ENCODE measurements around the gene LIF.

The LIF gene

DNA sequence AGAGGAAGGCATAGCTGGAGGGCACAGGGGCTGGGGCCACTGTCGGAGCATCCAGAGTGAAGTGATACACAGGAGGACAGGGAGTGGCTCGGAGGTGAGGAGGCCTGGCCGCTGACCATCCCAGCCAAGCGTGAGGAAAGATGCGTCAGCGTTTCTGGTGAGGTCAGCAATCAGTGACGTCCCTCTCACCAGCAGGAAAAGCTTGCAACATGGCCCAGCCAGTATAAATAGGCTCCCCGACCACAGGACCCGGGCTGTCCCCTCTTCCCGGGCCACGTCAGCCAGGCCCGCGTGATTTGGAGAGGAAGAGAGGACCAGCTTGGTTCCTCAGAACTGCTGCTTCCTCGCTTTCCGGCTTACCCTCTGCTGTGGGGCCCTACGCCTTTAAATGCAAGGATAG, 24.3 kb upstream of the LIF start:
- H3K36me3 ChIP-seq (ENCODE audit: control insufficient read depth in 1 of 2, insufficient read depth in 2 of 2, low read depth in 1 of 2, low read length in 2 of 2) = peaks cover 0 to 3% of the 10 kb centered on the region in 2 experiments
- peak overlapping the region in 1 of 2 experiments; percentile 13 for H3K4ac ChIP-seq (ENCODE audit: low read depth in 1 of 2, low read length in 2 of 2)
- no peak overlapping the region for H2BK15ac ChIP-seq (ENCODE audit: low read depth, poor library complexity, severe bottlenecking)
- no peak overlapping the region for H3K18ac ChIP-seq (ENCODE audit: low read depth in 1 of 2, low read length in 2 of 2)
- no peak overlapping the region for H2AK5ac ChIP-seq (ENCODE audit: low read length, severe bottlenecking)
- H2BK5ac ChIP-seq (ENCODE audit: low read depth, low read length, poor library complexity, severe bottlenecking) = no peak overlapping the region
- H3K9me3 ChIP-seq (ENCODE audit: control insufficient read depth, low read length) = no peaks in the 10 kb centered on the region
- H3K14ac ChIP-seq (ENCODE audit: low read length in 2 of 2) = peak overlapping the region in 1 of 2 experiments; percentile 71
- no peak overlapping the region for H3K23ac ChIP-seq (ENCODE audit: low read length in 2 of 2)
- peak; percentile 66 for DNase-seq
- no peak overlapping the region for H2BK120ac ChIP-seq (ENCODE audit: low read depth, low read length)
- 81% methylated on average over 16 of the region's 16 CpGs for WGBS
- no peak overlapping the region for H4K91ac ChIP-seq (ENCODE audit: low read length)
- H2AFZ ChIP-seq (ENCODE audit: low read depth, low read length) = no peak overlapping the region
- peaks cover 12% of the 10 kb centered on the region for H3K4me1 ChIP-seq (ENCODE audit: control insufficient read depth, insufficient read depth, low read depth, low read length)
- H2BK12ac ChIP-seq (ENCODE audit: low read length in 2 of 2) = no peak overlapping the region
- H3K27me3 ChIP-seq (ENCODE audit: control insufficient read depth in 1 of 2, insufficient read depth in 1 of 2, low read length in 2 of 2) = no peaks in the 10 kb centered on the region
- H3K9ac ChIP-seq (ENCODE audit: low read length) = no peak overlapping the region
- H3K4me2 ChIP-seq (ENCODE audit: low read length, poor library complexity, severe bottlenecking) = no peak overlapping the region
- no peaks in the 10 kb centered on the region for H3K79me1 ChIP-seq (replicated peaks; ENCODE audit: low read length, poor library complexity, severe bottlenecking)
- H3K4me3 ChIP-seq (ENCODE audit: insufficient read depth in 1 of 2, low read depth in 1 of 2, low read length in 2 of 2) = no peak overlapping the region
- H4K8ac ChIP-seq (ENCODE audit: low read length) = no peak overlapping the region
- H3K27ac ChIP-seq (ENCODE audit: low read length, poor library complexity, severe bottlenecking) = no peak overlapping the region

- H3K9ac ChIP-seq (ENCODE audit: low read length) = no peak overlapping the region
- no peak overlapping the region for H3K14ac ChIP-seq (ENCODE audit: low read length in 2 of 2)
- H3K4me3 ChIP-seq (ENCODE audit: insufficient read depth in 1 of 2, low read depth in 1 of 2, low read length in 2 of 2) = no peak overlapping the region
- no peaks in the 10 kb centered on the region for H3K36me3 ChIP-seq (ENCODE audit: control insufficient read depth in 1 of 2, insufficient read depth in 2 of 2, low read depth in 1 of 2, low read length in 2 of 2)
- H3K4me2 ChIP-seq (ENCODE audit: low read length, poor library complexity, severe bottlenecking) = no peak overlapping the region
- peaks cover 17% of the 10 kb centered on the region for H3K4me1 ChIP-seq (ENCODE audit: control insufficient read depth, insufficient read depth, low read depth, low read length)
- H4K91ac ChIP-seq (ENCODE audit: low read length) = no peak overlapping the region
- no peak overlapping the region for H3K23ac ChIP-seq (ENCODE audit: low read length in 2 of 2)
- no peak overlapping the region for H2BK120ac ChIP-seq (ENCODE audit: low read depth, low read length)
- 89% methylated on average over 8 of the region's 8 CpGs for WGBS
- DNase-seq = no peak
- H3K4ac ChIP-seq (ENCODE audit: low read depth in 1 of 2, low read length in 2 of 2) = no peak overlapping the region
- no peak overlapping the region for H2BK5ac ChIP-seq (ENCODE audit: low read depth, low read length, poor library complexity, severe bottlenecking)
- H3K9me3 ChIP-seq (ENCODE audit: control insufficient read depth, low read length) = no peaks in the 10 kb centered on the region
- no peak overlapping the region for H2AK5ac ChIP-seq (ENCODE audit: low read length, severe bottlenecking)
- no peaks in the 10 kb centered on the region for H3K79me1 ChIP-seq (replicated peaks; ENCODE audit: low read length, poor library complexity, severe bottlenecking)
- no peak overlapping the region for H3K18ac ChIP-seq (ENCODE audit: low read depth in 1 of 2, low read length in 2 of 2)
- no peaks in the 10 kb centered on the region for H3K27me3 ChIP-seq (ENCODE audit: control insufficient read depth in 1 of 2, insufficient read depth in 1 of 2, low read length in 2 of 2)
- no peak overlapping the region for H2BK15ac ChIP-seq (ENCODE audit: low read depth, poor library complexity, severe bottlenecking)
- H3K27ac ChIP-seq (ENCODE audit: low read length, poor library complexity, severe bottlenecking) = no peak overlapping the region
- no peak overlapping the region for H2AFZ ChIP-seq (ENCODE audit: low read depth, low read length)
- H2BK12ac ChIP-seq (ENCODE audit: low read length in 2 of 2) = no peak overlapping the region
- H4K8ac ChIP-seq (ENCODE audit: low read length) = no peak overlapping the region
Observed at GRCh38 chr22:30268331-30268730, 21.8 kb upstream of the LIF start.

- no peaks in the 10 kb centered on the region for H3K79me1 ChIP-seq (replicated peaks; ENCODE audit: low read length, poor library complexity, severe bottlenecking)
- H3K9ac ChIP-seq (ENCODE audit: low read length) = no peak overlapping the region
- H2AFZ ChIP-seq (ENCODE audit: low read depth, low read length) = no peak overlapping the region
- no peak overlapping the region for H2BK15ac ChIP-seq (ENCODE audit: low read depth, poor library complexity, severe bottlenecking)
- H3K9me3 ChIP-seq (ENCODE audit: control insufficient read depth, low read length) = no peaks in the 10 kb centered on the region
- peaks cover 22% of the 10 kb centered on the region for H3K4me1 ChIP-seq (ENCODE audit: control insufficient read depth, insufficient read depth, low read depth, low read length)
- H3K4me2 ChIP-seq (ENCODE audit: low read length, poor library complexity, severe bottlenecking) = no peak overlapping the region
- H2BK120ac ChIP-seq (ENCODE audit: low read depth, low read length) = no peak overlapping the region
- no peak overlapping the region for H3K14ac ChIP-seq (ENCODE audit: low read length in 2 of 2)
- H3K27me3 ChIP-seq (ENCODE audit: control insufficient read depth in 1 of 2, insufficient read depth in 1 of 2, low read length in 2 of 2) = no peaks in the 10 kb centered on the region
- H2BK12ac ChIP-seq (ENCODE audit: low read length in 2 of 2) = no peak overlapping the region
- no peak overlapping the region for H3K23ac ChIP-seq (ENCODE audit: low read length in 2 of 2)
- H2BK5ac ChIP-seq (ENCODE audit: low read depth, low read length, poor library complexity, severe bottlenecking) = no peak overlapping the region
- no peak overlapping the region for H4K91ac ChIP-seq (ENCODE audit: low read length)
- no peak overlapping the region for H3K4me3 ChIP-seq (ENCODE audit: insufficient read depth in 1 of 2, low read depth in 1 of 2, low read length in 2 of 2)
- H3K36me3 ChIP-seq (ENCODE audit: control insufficient read depth in 1 of 2, insufficient read depth in 2 of 2, low read depth in 1 of 2, low read length in 2 of 2) = no peaks in the 10 kb centered on the region
- no peak overlapping the region for H3K27ac ChIP-seq (ENCODE audit: low read length, poor library complexity, severe bottlenecking)
- no peak overlapping the region for H3K4ac ChIP-seq (ENCODE audit: low read depth in 1 of 2, low read length in 2 of 2)
- 95% methylated on average over 13 of the region's 14 CpGs for WGBS
- DNase-seq = no peak
- no peak overlapping the region for H3K18ac ChIP-seq (ENCODE audit: low read depth in 1 of 2, low read length in 2 of 2)
- H4K8ac ChIP-seq (ENCODE audit: low read length) = no peak overlapping the region
- H2AK5ac ChIP-seq (ENCODE audit: low read length, severe bottlenecking) = no peak overlapping the region
Observed at GRCh38 chr22:30267382-30268302, 21.1 kb upstream of the LIF start.

DNA sequence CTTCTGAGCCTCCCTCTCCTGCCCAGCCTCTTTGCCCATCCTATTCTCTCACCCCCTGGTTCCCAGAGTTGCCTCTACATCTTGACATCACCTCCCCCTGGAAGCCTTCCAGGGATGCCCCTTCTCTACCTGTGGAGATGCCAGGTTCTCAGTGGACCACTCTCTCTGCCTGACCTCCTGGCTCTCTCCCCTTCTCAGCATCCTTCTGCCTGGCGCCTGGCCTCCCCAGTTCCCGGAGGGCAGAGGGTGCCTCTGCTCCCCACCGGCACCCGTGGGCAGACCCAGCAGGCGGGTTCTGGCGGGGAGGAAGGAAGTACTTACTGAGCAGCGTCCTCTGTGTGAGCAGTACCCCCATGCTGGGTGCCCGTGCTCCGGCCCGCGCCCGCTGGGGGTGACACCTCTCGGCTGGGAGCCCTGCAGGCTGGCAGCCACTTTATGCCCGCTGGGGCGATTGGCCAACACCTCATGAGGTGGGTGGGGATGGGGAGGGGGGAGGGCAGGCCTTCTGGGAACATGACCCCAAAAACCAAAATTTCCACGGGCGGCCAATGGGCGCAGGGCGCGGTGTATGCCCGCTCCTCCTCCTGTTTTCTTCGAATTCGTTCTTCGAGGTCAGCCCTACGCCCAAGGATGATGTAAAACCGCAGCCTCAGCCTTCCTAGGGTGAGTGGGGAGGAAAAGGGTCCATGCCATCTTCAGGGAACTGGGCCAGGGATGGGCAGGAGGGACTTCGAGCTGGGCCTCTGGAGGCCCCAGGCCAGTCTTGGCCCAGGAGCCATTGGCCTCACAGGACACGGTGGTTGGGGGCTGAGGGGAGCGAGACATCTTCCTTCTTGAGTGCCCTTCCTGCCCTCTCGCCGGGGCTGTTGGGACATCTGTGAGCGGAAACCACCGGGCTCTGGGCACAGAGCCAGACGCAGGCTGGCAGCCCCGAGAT, 20.2 kb upstream of the LIF start, which contains the start of gene OSM:
OSM (minus strand) TSS at position 407 of the 937 bp plus-strand sequence; CDS start at position 355, 52 bp downstream.
- Histone ChIP-seq H3K14ac (ENCODE audit: low read length in 2 of 2) (peak within 1 kb of the TSS in 1 of 2 experiments; percentile 7), H4K91ac (ENCODE audit: low read length) (peak within 1 kb of the TSS; percentile 67), H3K4me1 (ENCODE audit: control insufficient read depth, insufficient read depth, low read depth, low read length) (peaks cover 28% of the 10 kb centered on the region), H3K27ac (ENCODE audit: low read length, poor library complexity, severe bottlenecking) (no peak within 1 kb of the TSS), H3K4ac (ENCODE audit: low read depth in 1 of 2, low read length in 2 of 2) (peak within 1 kb of the TSS in 1 of 2 experiments; percentile 7), H2BK12ac (ENCODE audit: low read length in 2 of 2) (no peak within 1 kb of the TSS), H3K18ac (ENCODE audit: low read depth in 1 of 2, low read length in 2 of 2) (no peak within 1 kb of the TSS), H3K9me3 (ENCODE audit: control insufficient read depth, low read length) (no peaks in the 10 kb centered on the region), H3K36me3 (ENCODE audit: control insufficient read depth in 1 of 2, insufficient read depth in 2 of 2, low read depth in 1 of 2, low read length in 2 of 2) (no peaks in the 10 kb centered on the region), H3K79me1 (replicated peaks; ENCODE audit: low read length, poor library complexity, severe bottlenecking) (no peaks in the 10 kb centered on the region), H3K23ac (ENCODE audit: low read length in 2 of 2) (no peak within 1 kb of the TSS), H3K27me3 (ENCODE audit: control insufficient read depth in 1 of 2, insufficient read depth in 1 of 2, low read length in 2 of 2) (peaks cover 0 to 2% of the 10 kb centered on the region in 2 experiments), H2AK5ac (ENCODE audit: low read length, severe bottlenecking) (no peak within 1 kb of the TSS), H3K4me3 (ENCODE audit: insufficient read depth in 1 of 2, low read depth in 1 of 2, low read length in 2 of 2) (no peak within 1 kb of the TSS), H2BK5ac (ENCODE audit: low read depth, low read length, poor library complexity, severe bottlenecking) (no peak within 1 kb of the TSS), H3K9ac (ENCODE audit: low read length) (no peak within 1 kb of the TSS), H2BK15ac (ENCODE audit: low read depth, poor library complexity, severe bottlenecking) (no peak within 1 kb of the TSS), H2BK120ac (ENCODE audit: low read depth, low read length) (no peak within 1 kb of the TSS), H3K4me2 (ENCODE audit: low read length, poor library complexity, severe bottlenecking) (no peak within 1 kb of the TSS), H2AFZ (ENCODE audit: low read depth, low read length) (no peak within 1 kb of the TSS), H4K8ac (ENCODE audit: low read length) (no peak within 1 kb of the TSS)
- 93% methylated on average over 35 of the region's 35 CpGs for WGBS
- DNase-seq = no peak
